Mucosa of descending colon (tissue), 3 donors: ENCODE measurements around the gene PRKAR2A. TPM values are rescaled to one million over a fixed set of nuclear protein-coding genes. Genes with fewer than 3 reads are reported as not detected.
A peak's percentile ranks its signal among the peaks of the same experiment; 100 is the strongest.
"Not testable (repeated sequence)": the region's sequence is repeated elsewhere in the genome, so short reads cannot be mapped to it uniquely, and the experiment has no call there.

ENCODE experiments used
- ATAC-seq: fragments of 200-7000 bp; cut with Tn5 transposase; one replicate; pipeline ENCODE4 v1.9.1; 2020; ENCODE audit warnings: mild to moderate bottlenecking, moderate library complexity
- DNase-seq, 3 donors: peaks; one replicate each; pipeline ENCODE4 v3.0.0-alpha.2; 2020
- H3K36me3 ChIP-seq: fragments of 200-600 bp; one replicate; pipeline ENCODE4 v1.8.0; 2021; ENCODE audit warnings: low read depth, mild to moderate bottlenecking
- H3K4me1 ChIP-seq: fragments of 200-600 bp; one replicate; pipeline ENCODE4 v1.8.0; 2021; ENCODE audit warnings: low read depth, mild to moderate bottlenecking
- H3K4me3 ChIP-seq: fragments of 200-600 bp; one replicate; pipeline ENCODE4 v1.8.0; 2021; ENCODE audit warnings: mild to moderate bottlenecking
- H3K9me3 ChIP-seq: fragments of 200-600 bp; one replicate; pipeline ENCODE4 v1.8.0; 2021; ENCODE audit warnings: mild to moderate bottlenecking
- intact Hi-C, 2 donors: fragments of 100-400 bp; cut with DNase I in 1 of 2; cut with micrococcal nuclease in 1 of 2; formaldehyde crosslinking; loops; one replicate each; pipeline versions ENCODE4 v1.11.0 to v1.11.1; 2022; cut with DNase I, micrococcal nuclease
- total RNA-seq, 3 donors: library from RNA; stranded (reverse); fragmentation: NEBNext Ultra II Directional in 2 of 3; extraction: Animal tissue kit (Norgen Biotek cat#: 25700) in 2 of 3; gene quantifications; one replicate each; pipeline versions ENCODE4 v1.2.1 to v1.2.4, GENCODE V29; 2021 to 2023
- TF ChIP-seq, protein P1 (sequence below): fragments of 200-600 bp; IDR thresholded peaks from one replicate; pipeline ENCODE4 v1.8.0; 2022; ENCODE audit warnings: antibody characterized with exemption, mild to moderate bottlenecking
- donor health status: DM: no; HTN: no; CAD: no; lungs with moderate emphysema.
- donor health status: DM: no; HTN: no; CAD: no.
- donor health status: DM: no; HTN: yes; CAD: no.

The PRKAR2A gene
- total RNA-seq, 3 donors from 2014 or later: 53.3 to 76.3 (median 55.6) TPM

DNA sequence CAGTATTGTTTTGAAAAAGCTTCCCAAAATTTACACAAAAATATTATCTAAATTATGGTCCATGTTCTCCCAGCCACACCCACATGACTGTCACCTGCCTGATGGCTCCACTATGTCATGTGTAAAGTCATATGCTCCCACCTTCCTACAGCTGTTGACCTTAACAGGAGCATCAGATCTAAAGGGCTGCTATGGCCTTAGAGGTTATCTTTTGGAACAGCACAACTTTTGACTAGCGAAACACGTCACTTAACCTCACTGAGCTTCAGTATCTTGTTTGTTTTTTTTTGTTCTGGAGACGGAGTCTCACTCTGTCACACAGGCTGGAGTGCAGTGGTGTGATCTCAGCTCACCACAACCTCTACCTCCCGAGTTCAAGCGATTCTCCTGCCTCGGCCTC is 64.4 kb downstream of the PRKAR2A start:
- Histone ChIP-seq H3K4me3 (no peak overlapping the region), H3K36me3 (no peaks in the 10 kb centered on the region), H3K4me1 (no peaks in the 10 kb centered on the region), H3K9me3 (no peaks in the 10 kb centered on the region)
- ATAC-seq: no peak
- DNase-seq: no peak
- TF ChIP-seq, protein P1, sequence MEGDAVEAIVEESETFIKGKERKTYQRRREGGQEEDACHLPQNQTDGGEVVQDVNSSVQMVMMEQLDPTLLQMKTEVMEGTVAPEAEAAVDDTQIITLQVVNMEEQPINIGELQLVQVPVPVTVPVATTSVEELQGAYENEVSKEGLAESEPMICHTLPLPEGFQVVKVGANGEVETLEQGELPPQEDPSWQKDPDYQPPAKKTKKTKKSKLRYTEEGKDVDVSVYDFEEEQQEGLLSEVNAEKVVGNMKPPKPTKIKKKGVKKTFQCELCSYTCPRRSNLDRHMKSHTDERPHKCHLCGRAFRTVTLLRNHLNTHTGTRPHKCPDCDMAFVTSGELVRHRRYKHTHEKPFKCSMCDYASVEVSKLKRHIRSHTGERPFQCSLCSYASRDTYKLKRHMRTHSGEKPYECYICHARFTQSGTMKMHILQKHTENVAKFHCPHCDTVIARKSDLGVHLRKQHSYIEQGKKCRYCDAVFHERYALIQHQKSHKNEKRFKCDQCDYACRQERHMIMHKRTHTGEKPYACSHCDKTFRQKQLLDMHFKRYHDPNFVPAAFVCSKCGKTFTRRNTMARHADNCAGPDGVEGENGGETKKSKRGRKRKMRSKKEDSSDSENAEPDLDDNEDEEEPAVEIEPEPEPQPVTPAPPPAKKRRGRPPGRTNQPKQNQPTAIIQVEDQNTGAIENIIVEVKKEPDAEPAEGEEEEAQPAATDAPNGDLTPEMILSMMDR: no peak
- intact Hi-C loops: no loop called here

DNA sequence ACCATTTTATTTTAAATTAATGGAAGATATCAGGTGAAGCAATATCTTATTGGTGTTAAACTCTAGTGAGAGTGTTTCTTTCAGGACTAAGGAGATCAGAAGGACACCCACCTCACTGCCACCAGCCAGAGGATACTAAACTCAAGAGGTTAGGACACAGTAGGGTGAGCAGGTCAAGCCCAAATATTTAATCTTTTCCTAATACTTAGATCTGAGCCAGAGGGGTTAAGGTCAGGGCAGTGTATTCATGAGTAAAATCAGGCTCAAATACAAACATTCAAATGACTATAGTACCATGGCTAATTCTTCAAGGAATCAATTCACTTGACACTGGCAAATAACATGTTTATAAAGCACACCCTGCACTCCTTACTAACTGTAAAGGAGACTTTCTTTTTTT is 65.6 kb downstream of the PRKAR2A start:
- no peak for ATAC-seq
- intact Hi-C loops: no loop called here
- no peaks in the 10 kb centered on the region for H3K36me3 ChIP-seq

DNA sequence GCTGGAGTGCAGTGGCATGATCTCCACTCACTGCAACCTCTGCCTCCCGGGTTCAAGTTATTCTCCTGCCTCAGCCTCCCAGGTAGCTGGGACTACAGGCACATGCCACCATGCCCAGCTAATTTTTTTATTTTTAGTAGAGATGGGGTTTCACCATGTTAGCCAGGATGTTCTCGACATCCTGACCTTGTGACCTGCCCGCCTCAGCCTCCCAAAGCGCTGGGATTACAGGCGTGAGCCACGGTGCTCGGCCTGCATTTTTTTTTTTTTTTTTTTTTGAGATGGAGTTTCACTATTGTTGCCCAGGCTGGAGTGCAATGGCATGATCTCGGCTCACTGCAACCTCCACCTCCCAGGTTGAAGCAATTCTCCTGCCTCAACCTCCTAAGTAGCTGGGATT is 69.1 kb downstream of the PRKAR2A start:
- H3K4me3 ChIP-seq, H3K4me1 ChIP-seq, H3K36me3 ChIP-seq, intact Hi-C loops, ATAC-seq, H3K9me3 ChIP-seq, DNase-seq: not testable (repeated sequence)

More for the DNA sequence above, 65.6 kb downstream of the PRKAR2A start:
- TF ChIP-seq, protein P1: no peak
- Histone ChIP-seq H3K9me3 (no peaks in the 10 kb centered on the region), H3K4me3 (no peak overlapping the region), H3K4me1 (no peaks in the 10 kb centered on the region)
- no peak for DNase-seq

DNA sequence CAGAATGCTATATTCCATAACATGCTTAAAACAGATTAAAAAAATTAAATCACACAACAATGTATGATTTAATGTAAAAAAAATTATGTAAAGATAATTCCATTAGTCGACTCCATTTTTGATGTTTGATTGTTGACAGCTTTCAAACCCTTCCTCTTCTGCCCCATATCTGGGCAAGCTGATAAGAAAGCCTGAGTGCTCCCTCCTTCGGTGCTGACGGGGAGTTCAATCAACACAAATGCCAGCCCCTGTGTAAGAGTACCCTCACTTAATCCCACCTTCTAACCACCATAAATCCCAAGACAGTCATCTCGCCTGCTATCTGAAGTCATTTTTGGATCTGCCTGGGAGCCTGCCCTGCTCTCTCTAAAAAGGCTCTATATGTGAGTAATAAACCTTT is 70.8 kb downstream of the PRKAR2A start:
- no peak for ATAC-seq
- Histone ChIP-seq H3K9me3 (no peaks in the 10 kb centered on the region), H3K36me3 (no peaks in the 10 kb centered on the region), H3K4me3 (no peak overlapping the region), H3K4me1 (no peaks in the 10 kb centered on the region)
- TF ChIP-seq, protein P1: no peak
- intact Hi-C loops: no loop called here
- DNase-seq: no peak

DNA sequence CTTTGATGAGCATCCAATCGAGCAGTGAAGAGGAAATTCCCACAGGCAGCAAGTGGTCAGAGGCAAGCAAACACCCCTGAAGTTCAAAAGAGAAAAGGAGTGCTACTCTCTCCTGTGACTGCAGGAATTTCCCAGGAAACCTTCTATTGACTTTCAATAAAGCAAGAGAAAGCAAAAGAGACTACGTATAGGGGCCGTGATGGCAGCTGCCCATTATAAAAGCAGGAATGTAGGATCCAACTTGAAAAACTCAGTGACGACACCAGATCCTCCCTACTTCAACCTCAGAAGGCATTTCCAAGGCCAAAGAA is 77.5 kb downstream of the PRKAR2A start:
- Histone ChIP-seq H3K4me3 (no peak overlapping the region), H3K36me3 (no peaks in the 10 kb centered on the region), H3K9me3 (no peaks in the 10 kb centered on the region), H3K4me1 (no peaks in the 10 kb centered on the region)
- TF ChIP-seq, protein P1: no peak
- ATAC-seq: no peak
- DNase-seq: no peak
- intact Hi-C loops: no loop called here

DNA sequence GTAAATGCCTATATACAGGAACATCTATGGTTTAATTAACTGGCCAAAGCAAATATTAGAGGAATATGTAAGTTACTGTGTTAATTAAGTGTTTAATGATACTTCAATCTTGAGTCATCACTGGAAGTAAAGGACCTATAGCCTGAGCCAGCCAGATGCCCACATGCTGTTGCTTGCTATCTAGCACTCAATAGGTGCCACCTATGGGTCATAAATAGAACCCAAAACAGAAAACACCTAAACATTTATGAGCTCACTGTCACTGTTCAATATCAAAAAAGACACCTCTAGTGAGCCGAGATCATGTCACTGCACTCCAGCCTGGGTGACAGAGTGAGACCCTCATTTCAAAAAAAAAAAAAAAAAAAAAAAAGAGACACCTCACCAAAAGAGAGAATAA is 82.3 kb downstream of the PRKAR2A start:
- Histone ChIP-seq H3K9me3 (no peaks in the 10 kb centered on the region), H3K4me1 (no peaks in the 10 kb centered on the region), H3K36me3 (no peaks in the 10 kb centered on the region), H3K4me3 (no peak overlapping the region)
- peak in 1 of 3 donors; percentile 19 for DNase-seq
- ATAC-seq: peak; percentile 67
- intact Hi-C loops: no loop called here
- TF ChIP-seq, protein P1: no peak
